ENCODE data around the gene GNAL.

GNAL gene

DNA sequence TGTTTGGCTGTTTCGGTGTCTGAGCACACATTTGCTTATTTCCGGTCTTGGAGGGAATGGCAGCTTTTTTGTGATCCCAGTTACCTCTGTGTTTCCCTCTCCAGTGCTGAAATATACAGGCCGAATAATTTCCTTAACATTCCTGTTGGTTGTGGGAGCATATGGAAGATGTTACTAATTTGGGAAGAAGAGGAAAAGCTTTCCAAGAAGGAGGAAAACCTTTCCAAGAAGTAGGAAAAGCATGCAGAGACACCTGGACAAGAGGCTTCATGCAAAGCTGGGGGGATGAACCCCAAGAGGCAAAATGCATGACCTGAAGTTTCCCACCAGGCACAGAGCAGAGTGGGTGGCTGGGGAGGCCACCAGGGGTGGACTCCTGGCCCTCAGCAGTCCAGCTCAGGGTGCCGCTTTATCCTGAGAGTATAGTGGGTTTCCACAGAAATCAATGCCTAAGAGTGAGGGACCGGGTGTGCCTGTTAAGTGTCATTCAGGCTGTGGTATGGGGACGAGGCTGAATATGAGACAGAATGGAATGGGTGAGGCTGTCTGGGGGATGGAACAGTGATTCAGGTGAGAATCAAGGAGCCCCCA lies 25.5 kb upstream of the GNAL start:
- H3K36me3 Mint-ChIP-seq: no peaks in the 10 kb centered on the region

DNA sequence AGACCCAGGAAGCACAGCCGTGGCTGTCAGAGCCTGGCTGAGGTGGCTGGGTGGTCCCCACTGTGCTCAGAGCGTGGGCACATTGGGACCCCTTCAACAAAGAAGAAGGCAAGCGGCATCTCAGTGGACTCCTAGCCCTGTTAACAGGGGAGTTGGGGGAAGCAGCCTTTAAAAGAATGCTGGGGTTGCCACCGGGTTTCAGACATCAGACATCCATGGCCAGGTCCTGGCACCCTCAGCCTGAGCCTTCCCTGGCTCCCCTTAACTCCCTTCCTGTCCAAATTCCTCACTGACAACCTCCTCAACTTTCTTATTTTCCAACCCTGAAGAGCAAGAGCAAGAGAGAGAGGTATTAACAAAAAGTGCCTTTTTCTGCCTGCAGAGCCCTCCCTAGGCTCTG lies 24.8 kb upstream of the GNAL start:
- ATAC-seq (replicated peaks) (no peak), DNase-seq (no peak)
- Mint-ChIP-seq H3K27me3 (no peaks in the 10 kb centered on the region), H3K36me3 (no peaks in the 10 kb centered on the region), H3K4me1 (no peaks in the 10 kb centered on the region), H3K9me3 (no peaks in the 10 kb centered on the region), H3K27ac (no peak overlapping the region), H3K4me3 (no peak overlapping the region)

More for the DNA sequence above, 25.5 kb upstream of the GNAL start:
- ATAC-seq (replicated peaks): no peak
- no peak for DNase-seq
- no peaks in the 10 kb centered on the region for H3K9me3 Mint-ChIP-seq
- H3K4me1 Mint-ChIP-seq: no peaks in the 10 kb centered on the region
- H3K27me3 Mint-ChIP-seq: peaks cover 3 to 4% of the 10 kb centered on the region in 2 donors
- no peak overlapping the region for H3K4me3 Mint-ChIP-seq
- H3K27ac Mint-ChIP-seq: no peak overlapping the region

DNA sequence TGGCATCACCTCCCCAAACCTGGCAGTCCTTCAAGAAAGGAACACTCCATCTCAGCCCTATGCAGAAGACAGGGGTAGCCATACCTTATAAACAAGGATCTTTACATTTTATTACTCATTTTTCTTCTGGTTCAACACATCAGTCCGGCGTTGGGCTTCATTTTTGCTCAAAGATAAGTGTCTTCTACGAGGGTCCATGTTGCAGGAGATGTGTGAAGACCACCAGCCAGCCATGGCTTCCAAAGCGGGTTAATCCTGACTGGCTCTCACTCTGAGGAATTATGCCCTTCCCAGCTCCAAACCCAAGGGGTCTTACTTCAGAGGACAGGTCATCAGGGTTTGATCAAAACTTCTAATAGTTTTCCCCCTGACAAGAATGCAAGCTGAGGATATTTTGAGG lies 23.9 kb upstream of the GNAL start:
- Mint-ChIP-seq H3K27ac (no peak overlapping the region), H3K36me3 (no peaks in the 10 kb centered on the region), H3K27me3 (peaks cover 4 to 5% of the 10 kb centered on the region in 2 donors), H3K4me3 (no peak overlapping the region), H3K9me3 (no peaks in the 10 kb centered on the region), H3K4me1 (no peaks in the 10 kb centered on the region)
- ATAC-seq (replicated peaks) (no peak), DNase-seq (no peak)

DNA sequence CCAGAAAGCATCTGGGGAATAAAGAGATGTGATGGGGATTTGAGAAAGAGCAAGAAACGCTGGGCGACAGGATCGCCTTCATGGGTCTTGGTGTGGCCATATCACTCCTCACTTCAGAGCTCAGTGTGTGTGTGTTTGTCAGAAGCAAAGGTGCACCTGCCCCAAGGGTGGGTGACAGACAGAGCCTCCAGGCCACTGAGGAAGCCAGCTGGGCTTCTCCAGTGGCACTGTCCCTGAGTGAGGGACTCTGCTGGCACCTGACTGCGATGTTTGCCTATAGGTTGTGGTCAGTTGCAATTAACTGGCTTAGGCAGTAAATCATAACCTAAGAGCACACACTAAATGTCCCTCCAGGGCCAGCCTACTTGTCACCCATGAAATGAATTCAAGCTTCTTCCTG lies 23.5 kb upstream of the GNAL start:
- Mint-ChIP-seq H3K4me1 (no peaks in the 10 kb centered on the region), H3K36me3 (no peaks in the 10 kb centered on the region), H3K27ac (no peak overlapping the region), H3K4me3 (no peak overlapping the region), H3K27me3 (peaks cover 8 to 9% of the 10 kb centered on the region in 2 donors), H3K9me3 (no peaks in the 10 kb centered on the region)
- ATAC-seq (replicated peaks) (no peak), DNase-seq (no peak)

DNA sequence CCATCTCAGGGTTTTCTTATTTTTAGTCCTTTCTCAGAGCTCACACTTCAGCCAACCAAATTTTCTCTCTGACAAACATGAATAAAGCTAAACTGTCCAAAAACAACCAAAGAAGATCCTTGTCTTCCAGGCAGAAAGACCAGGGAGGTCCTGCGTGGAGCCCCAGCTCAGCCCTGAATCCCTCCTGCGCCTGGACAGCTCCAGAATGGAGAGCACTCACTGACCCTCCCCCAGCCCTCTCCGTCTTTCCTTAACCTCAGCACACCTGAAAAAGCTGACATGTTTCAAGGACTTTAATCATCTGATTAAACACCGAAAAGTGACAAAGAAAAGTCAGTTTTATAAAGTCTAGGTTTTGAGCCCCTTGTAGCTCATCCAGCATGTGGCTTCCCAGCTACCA lies 22.9 kb upstream of the GNAL start:
- Mint-ChIP-seq H3K36me3 (no peaks in the 10 kb centered on the region), H3K9me3 (no peaks in the 10 kb centered on the region), H3K27ac (no peak overlapping the region), H3K27me3 (peaks cover 11 to 13% of the 10 kb centered on the region in 2 donors), H3K4me1 (no peaks in the 10 kb centered on the region), H3K4me3 (no peak overlapping the region)
- DNase-seq (no peak), ATAC-seq (replicated peaks) (no peak)

DNA sequence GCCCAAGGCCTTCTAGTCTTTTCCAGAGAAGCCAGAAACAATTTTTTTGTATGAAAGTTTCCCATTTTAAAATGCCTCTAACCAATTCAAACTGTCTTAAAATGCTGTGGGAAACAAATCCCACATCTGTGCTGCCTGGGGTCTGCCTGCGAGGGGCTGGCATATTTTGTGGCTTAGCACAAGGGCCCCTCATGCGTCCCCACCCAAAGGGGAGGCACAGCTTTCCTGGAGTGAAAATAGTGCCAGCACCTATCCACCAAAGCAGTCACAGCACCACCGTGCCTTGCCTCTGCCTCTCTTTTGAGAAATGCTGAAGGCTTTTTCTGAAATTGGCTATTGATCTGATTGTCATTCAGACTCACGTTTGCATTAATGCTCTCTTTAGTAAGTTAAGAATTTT lies 22.2 kb upstream of the GNAL start:
- Mint-ChIP-seq H3K27me3 (peaks cover 12 to 13% of the 10 kb centered on the region in 2 donors), H3K9me3 (no peaks in the 10 kb centered on the region), H3K4me3 (no peak overlapping the region), H3K4me1 (no peaks in the 10 kb centered on the region), H3K36me3 (no peaks in the 10 kb centered on the region), H3K27ac (no peak overlapping the region)
- ATAC-seq (replicated peaks): no peak
- no peak for DNase-seq

DNA sequence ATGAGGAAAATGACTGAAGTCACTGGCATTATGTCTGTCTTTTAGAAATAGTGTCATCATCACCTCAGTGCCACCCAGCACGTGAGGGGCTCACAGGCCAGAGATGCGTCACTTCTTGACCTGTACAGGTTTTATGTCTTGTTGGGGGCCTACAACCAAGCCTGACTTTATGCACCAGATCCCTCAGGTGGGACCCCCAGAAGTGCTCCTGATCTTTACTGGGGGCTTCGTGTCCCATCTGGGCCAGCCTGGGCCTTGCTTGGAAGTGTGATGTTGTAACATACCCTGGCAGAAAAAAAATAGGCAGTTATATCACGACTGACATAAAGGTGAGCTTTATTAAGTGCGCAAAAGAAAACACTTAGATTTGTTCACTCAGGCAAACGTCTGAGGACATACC lies 21.5 kb upstream of the GNAL start:
- DNase-seq (no peak), ATAC-seq (replicated peaks) (no peak)
- Mint-ChIP-seq H3K4me3 (no peak overlapping the region), H3K9me3 (no peaks in the 10 kb centered on the region), H3K27me3 (peaks cover 12 to 13% of the 10 kb centered on the region in 2 donors), H3K36me3 (no peaks in the 10 kb centered on the region), H3K4me1 (no peaks in the 10 kb centered on the region), H3K27ac (no peak overlapping the region)

DNA sequence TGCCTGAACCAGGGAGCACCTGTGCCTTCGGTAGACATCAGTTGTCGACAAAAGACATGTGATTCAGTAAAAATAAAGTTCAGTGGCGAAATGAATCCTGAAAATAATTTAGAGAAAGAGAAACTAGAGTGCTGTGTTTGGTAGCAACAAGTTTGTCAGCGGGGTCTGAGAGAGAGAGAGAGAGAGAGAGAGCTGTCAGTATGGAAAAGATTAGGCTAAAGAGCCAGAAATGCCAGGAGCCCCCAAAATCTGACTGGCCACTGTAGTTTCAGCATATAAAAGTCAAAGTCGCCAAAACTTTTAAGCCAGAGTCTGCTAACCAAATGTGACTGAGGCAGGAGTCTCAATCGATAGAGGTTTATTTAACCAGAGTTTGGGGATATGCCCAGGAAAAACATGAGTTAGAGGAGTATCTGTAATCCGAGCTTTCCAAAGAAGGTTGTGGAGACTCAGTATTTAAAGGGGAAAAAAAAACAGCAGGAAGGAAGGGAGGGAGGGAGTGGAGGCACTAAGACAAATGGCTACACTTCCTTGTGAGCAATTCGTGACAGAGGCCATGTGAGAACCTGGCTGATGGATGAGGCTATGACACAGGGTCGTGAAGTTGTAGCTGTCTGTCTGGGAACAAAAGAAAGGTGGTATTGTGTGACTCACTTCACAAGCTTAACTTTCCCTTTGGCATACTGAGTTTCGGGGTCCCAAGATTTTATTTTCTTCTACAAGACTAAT lies 20.5 kb upstream of the GNAL start:
- DNase-seq: no peak
- Mint-ChIP-seq H3K36me3 (no peaks in the 10 kb centered on the region), H3K9me3 (no peaks in the 10 kb centered on the region), H3K4me3 (no peak overlapping the region), H3K27ac (no peak overlapping the region), H3K4me1 (no peaks in the 10 kb centered on the region), H3K27me3 (peaks cover 12 to 17% of the 10 kb centered on the region in 2 donors)
- ATAC-seq (replicated peaks): no peak

DNA sequence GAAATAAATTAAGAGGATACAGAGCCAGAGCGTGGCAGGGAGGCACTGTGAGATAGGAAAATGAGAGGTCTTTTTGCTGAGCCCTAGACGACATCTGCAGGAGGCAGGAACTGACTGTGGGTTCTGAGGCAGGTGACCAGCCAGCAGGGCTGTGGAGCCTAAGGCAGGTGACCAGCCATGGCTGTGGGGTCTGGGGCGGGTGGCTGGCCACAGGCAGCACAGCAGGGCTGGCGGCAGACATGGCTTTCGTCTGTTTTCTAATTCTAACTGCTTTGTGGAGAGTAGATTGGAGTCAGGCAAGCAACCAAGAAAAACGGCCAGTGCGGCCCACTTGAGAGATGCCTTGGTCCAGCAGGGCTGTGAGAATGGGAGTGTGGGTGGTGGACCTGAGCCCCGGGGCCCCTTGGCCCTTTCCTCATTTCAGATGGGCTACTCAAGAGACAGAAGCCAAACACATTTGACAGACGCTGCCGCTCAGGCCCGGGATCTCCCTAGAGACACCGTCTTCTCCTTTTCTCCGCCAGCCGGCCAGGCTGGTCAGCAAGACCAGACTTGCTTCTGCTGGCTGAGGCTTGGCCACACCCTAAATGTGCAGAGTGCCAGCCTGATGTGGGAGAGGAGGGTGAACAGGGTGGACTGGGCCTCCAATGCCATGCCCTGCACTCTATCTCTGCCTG lies 19.7 kb upstream of the GNAL start:
- no peak overlapping the region for H3K4me3 Mint-ChIP-seq
- no peaks in the 10 kb centered on the region for H3K36me3 Mint-ChIP-seq
- DNase-seq: no peak
- no peak for ATAC-seq (replicated peaks)
- peaks cover 18 to 25% of the 10 kb centered on the region in 2 donors for H3K27me3 Mint-ChIP-seq
- no peaks in the 10 kb centered on the region for H3K4me1 Mint-ChIP-seq
- H3K27ac Mint-ChIP-seq: no peak overlapping the region
- no peaks in the 10 kb centered on the region for H3K9me3 Mint-ChIP-seq

DNA sequence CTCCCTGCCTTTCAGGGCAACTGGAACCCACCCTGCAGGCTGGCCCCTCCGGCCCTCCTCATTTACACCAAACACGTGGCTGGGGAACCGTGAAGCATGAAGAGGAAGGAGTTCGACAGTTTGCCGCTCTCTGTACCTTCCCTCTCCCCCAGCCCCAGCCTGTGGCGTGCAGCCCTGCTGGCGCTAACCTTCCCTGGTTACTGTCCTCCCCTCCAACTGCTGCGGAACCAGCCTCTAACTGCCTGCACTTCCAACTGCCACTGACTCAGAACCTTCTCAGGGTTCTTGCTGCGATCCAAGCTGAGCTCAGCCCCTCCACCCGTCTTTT lies 19.2 kb upstream of the GNAL start:
- ATAC-seq (replicated peaks) (no peak), DNase-seq (no peak)
- H3K4me1 Mint-ChIP-seq: no peaks in the 10 kb centered on the region
- H3K9me3 Mint-ChIP-seq: no peaks in the 10 kb centered on the region
- no peak overlapping the region for H3K4me3 Mint-ChIP-seq
- H3K36me3 Mint-ChIP-seq: no peaks in the 10 kb centered on the region
- peaks cover 22 to 30% of the 10 kb centered on the region in 2 donors for H3K27me3 Mint-ChIP-seq
- H3K27ac Mint-ChIP-seq: no peak overlapping the region

DNA sequence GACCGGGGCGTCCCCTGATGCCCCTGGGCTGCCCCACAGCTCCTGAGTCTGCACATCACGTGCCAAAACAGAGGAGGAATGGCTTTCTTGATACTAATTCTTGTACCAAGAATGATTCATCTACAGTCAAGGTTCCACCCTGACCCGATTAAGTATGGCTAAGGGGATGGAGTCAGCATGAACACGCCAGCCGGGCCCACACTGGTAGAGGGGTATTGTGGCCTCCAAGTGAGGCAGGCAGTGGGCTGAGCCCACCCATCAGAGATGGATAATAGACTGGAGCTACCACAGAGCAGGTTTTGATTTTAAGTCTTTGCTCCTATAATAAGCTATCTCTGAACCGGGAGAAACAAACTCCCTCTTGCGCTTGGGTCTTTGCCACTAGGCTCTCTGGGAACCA lies 17.9 kb upstream of the GNAL start:
- Mint-ChIP-seq H3K4me3 (no peak overlapping the region), H3K4me1 (no peaks in the 10 kb centered on the region), H3K36me3 (no peaks in the 10 kb centered on the region), H3K9me3 (no peaks in the 10 kb centered on the region), H3K27me3 (peaks cover 29 to 32% of the 10 kb centered on the region in 2 donors), H3K27ac (no peak overlapping the region)
- DNase-seq: no peak
- no peak for ATAC-seq (replicated peaks)

DNA sequence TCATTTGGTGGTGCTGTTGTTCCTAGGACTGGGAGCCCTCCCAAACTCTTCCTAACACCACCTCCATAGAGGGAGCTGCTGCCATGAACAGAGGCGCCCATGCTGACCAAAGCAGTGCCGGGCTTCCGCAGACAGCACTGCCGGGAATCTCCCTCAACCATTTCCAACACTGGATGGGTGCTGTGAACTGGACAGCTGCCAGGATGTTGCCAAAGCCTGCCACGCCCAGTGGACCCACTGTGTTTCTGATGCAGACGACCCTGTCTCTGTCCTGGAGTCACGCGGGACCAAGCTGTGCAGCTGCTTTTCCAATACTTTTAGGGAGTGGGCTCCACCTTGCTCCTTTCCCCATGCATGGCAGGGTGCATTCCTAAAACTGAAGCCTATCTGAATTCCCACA lies 16.9 kb upstream of the GNAL start:
- ATAC-seq (replicated peaks): no peak
- Mint-ChIP-seq H3K4me3 (no peak overlapping the region), H3K4me1 (no peaks in the 10 kb centered on the region), H3K27ac (no peak overlapping the region), H3K9me3 (peaks cover 0 to 3% of the 10 kb centered on the region in 2 donors), H3K36me3 (no peaks in the 10 kb centered on the region), H3K27me3 (peaks cover 32 to 33% of the 10 kb centered on the region in 2 donors)
- no peak for DNase-seq

DNA sequence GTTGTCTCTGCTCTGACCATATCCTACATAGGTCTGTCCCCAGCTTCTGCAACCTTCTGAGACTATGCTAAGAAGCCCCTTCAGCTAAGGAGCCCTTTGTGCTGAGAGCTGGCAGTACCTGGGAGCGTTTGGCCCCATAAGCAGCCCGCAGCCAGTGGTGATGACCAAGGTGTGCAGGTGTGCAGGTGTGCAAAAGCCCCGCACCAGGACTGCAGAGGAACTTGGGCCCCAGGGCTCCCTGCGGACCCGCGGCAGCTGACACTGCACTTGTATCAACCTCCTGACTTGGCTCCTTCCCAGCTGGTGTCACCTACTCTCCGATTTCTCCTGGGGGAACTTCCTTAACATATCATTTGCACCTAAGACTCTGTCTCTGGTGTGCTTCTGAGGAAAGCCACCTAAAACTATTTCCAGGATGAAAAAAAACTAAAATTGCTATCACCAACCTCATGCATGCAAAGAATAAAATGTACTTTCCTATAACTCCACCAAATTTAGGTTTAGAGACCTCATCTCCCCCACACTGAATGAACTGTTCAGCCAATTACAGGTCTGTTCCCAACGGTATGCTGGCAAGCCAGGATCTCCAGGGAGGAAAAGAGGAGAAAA lies 16.1 kb upstream of the GNAL start:
- peaks cover 0 to 3% of the 10 kb centered on the region in 2 donors for H3K9me3 Mint-ChIP-seq
- DNase-seq (no peak), ATAC-seq (replicated peaks) (no peak)
- no peak overlapping the region for H3K4me3 Mint-ChIP-seq
- peaks cover 35 to 36% of the 10 kb centered on the region in 2 donors for H3K27me3 Mint-ChIP-seq
- no peak overlapping the region for H3K27ac Mint-ChIP-seq
- H3K36me3 Mint-ChIP-seq: no peaks in the 10 kb centered on the region
- H3K4me1 Mint-ChIP-seq: no peaks in the 10 kb centered on the region

DNA sequence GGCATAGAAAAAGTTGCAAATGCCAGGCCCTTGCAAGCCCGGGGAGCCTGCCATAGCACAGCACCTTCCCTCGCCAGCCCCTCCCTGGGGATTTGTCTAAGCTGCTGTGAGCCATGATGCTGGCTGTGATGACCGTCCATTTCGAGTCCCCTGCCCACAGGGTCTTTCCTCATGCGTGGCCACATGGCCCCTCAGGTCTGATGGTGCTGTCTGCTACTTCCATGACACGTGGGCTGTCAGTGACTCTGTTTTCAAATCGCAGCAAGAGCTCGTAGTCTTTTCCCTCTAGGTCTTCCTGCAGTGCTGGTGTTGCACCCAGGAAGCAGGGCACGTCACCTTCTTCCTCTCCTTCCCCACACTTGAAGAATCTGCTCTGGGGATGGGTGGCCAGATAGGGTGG lies 15.5 kb upstream of the GNAL start:
- Mint-ChIP-seq H3K4me1 (no peaks in the 10 kb centered on the region), H3K27ac (no peak overlapping the region), H3K4me3 (no peak overlapping the region), H3K36me3 (no peaks in the 10 kb centered on the region), H3K9me3 (peaks cover 0 to 3% of the 10 kb centered on the region in 2 donors), H3K27me3 (peaks cover 38 to 39% of the 10 kb centered on the region in 2 donors)
- no peak for DNase-seq
- no peak for ATAC-seq (replicated peaks)

DNA sequence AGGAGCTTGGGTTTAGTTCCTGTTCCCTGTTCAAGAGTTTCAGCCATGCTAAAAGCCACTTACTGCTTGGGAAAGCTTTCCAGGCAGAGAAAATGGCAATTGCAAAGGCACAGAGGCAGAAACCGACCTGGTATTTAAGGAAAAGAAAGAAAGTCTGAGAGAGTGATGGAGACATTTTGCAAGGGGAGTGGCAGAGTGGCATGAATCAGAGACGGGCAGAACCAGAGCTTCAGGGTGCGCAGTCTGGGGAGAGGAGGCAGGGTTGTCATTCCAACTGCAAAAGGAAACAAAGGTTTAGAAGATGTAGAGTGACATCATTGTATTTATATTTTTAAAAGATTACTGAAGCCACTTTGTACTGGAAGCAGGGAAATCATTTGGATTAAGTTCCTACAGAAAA lies 14.9 kb upstream of the GNAL start:
- no peak for ATAC-seq (replicated peaks)
- no peak for DNase-seq

More for the DNA sequence above, 14.9 kb upstream of the GNAL start:
- Mint-ChIP-seq H3K27me3 (peaks cover 39% of the 10 kb centered on the region in 2 donors), H3K9me3 (peaks cover 0 to 3% of the 10 kb centered on the region in 2 donors), H3K27ac (no peak overlapping the region), H3K36me3 (no peaks in the 10 kb centered on the region), H3K4me1 (no peaks in the 10 kb centered on the region), H3K4me3 (no peak overlapping the region)

Data from stimulated activated naive B cell treated with anti-CD40 and anti-IgM and Interleukin-4, amounts not matched to agents 10 μg/mL and 1 μg/mL and 100 μg/mL, for 72 hours (primary cell).